Adrenal gland (tissue), 5 donors: ENCODE results near the gene BZW2.

Experiments
- POLR2A ChIP-seq, 2 donors: fragments of 450-650 bp; IDR thresholded peaks; one replicate each; pipeline ENCODE4 v1.6.1; 2017; ENCODE audit warnings: antibody characterized with exemption in 2 of 2, mild to moderate bottlenecking in 2 of 2, moderate library complexity in 1 of 2
- TF ChIP-seq, protein P1 (sequence below), 6 experiments: fragments of 450-650 bp in 4 of 6; fragments of 200-600 bp in 2 of 6; sonication (generic) in 1 of 6; IDR thresholded peaks; 1 replicate in 5 of 6; 2 replicates in 1 of 6; pipeline versions ENCODE4 v1.5.1 to v1.8.0; 2016 to 2021; ENCODE audit warnings: antibody characterized with exemption in 6 of 6, mild to moderate bottlenecking in 2 of 6, moderate library complexity in 1 of 6
- donor health status: DM: no; HTN: no; CAD: no.

DNA sequence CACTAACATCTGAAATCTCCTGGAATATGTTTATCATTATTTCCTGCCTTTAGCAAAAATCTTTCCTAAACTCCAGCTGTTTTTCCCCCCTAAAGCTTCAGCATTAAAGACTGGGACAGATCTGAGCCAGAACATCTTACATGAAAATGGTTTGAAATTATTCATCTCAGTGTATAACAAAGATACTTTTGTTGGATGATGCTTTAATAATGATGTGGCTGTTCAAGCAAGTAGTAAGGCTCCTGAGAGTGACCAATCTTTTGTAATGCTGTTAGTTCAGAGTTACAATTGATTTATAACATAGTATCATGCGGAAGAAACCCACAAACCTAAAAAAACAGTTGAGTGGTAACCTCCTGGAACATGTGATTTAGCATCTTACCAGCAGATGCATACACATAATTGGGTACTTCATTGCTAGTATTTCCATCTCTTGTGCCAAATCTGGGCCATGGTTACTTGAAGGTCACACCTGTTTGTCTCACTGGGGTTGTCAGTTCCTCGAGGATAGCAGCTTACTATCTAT is 1.5 kb downstream of the BZW2 start:
- TF ChIP-seq, protein P1, sequence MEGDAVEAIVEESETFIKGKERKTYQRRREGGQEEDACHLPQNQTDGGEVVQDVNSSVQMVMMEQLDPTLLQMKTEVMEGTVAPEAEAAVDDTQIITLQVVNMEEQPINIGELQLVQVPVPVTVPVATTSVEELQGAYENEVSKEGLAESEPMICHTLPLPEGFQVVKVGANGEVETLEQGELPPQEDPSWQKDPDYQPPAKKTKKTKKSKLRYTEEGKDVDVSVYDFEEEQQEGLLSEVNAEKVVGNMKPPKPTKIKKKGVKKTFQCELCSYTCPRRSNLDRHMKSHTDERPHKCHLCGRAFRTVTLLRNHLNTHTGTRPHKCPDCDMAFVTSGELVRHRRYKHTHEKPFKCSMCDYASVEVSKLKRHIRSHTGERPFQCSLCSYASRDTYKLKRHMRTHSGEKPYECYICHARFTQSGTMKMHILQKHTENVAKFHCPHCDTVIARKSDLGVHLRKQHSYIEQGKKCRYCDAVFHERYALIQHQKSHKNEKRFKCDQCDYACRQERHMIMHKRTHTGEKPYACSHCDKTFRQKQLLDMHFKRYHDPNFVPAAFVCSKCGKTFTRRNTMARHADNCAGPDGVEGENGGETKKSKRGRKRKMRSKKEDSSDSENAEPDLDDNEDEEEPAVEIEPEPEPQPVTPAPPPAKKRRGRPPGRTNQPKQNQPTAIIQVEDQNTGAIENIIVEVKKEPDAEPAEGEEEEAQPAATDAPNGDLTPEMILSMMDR (IDR thresholded peaks at IDR 0.05) = no peak
- no peak for TF ChIP-seq POLR2A (IDR thresholded peaks at IDR 0.05)
